Gastrocnemius medialis (tissue), 4 donors: ENCODE data around the gene RPS6KL1. TPM values are rescaled to one million over a fixed set of nuclear protein-coding genes. Genes with fewer than 3 reads are reported as not detected.

Experiments used
- ATAC-seq, 2 donors: fragments of 150-250 bp; one replicate each; pipeline ENCODE4 v1.9.1; 2016
- DNase-seq, 2 donors: peaks; one replicate each; pipeline ENCODE4 v3.0.0-alpha.2; 2019
- H3K27ac ChIP-seq, 4 donors: fragments of 200-600 bp; sonication (generic); 1 replicate in 1 of 4; 2 replicates in 3 of 4; pipeline ENCODE4 v1.5.1; 2016 to 2018; ENCODE audit warnings: mild to moderate bottlenecking in 2 of 4, moderate library complexity in 1 of 4
- H3K27me3 ChIP-seq, 3 donors: fragments of 200-600 bp; sonication (generic) in 2 of 3; 1 replicate in 1 of 3; 2 replicates in 2 of 3; pipeline versions ENCODE4 v1.5.1 to v1.6.0; 2016 to 2019; ENCODE audit warnings: mild to moderate bottlenecking in 1 of 3, moderate library complexity in 1 of 3
- H3K36me3 ChIP-seq, 2 donors: fragments of 200-600 bp; sonication (generic) in 1 of 2; one replicate each; pipeline ENCODE4 v1.5.1; 2017 to 2018
- H3K4me1 ChIP-seq, 2 donors: fragments of 200-600 bp; sonication (generic) in 1 of 2; one replicate each; pipeline ENCODE4 v1.5.1; 2016 to 2017; ENCODE audit warnings: mild to moderate bottlenecking in 2 of 2
- H3K4me3 ChIP-seq, 4 donors: fragments of 200-600 bp; sonication (generic) in 3 of 4; 1 replicate in 1 of 4; 2 replicates in 3 of 4; pipeline ENCODE4 v1.5.1; 2016 to 2019; ENCODE audit warnings: mild to moderate bottlenecking in 2 of 4
- H3K9me3 ChIP-seq, 3 donors: fragments of 200-600 bp; sonication (generic) in 2 of 3; 1 replicate in 1 of 3; 2 replicates in 2 of 3; pipeline ENCODE4 v1.5.1; 2016 to 2019
- POLR2A ChIP-seq, 2 donors: fragments of 450-650 bp; IDR thresholded peaks; one replicate each; pipeline ENCODE4 v1.6.1; 2017; ENCODE audit warnings: antibody characterized with exemption in 2 of 2, mild to moderate bottlenecking in 2 of 2, moderate library complexity in 2 of 2
- in situ Hi-C, 4 donors: fragments of 200-750 bp; cut with MboI; loops; one replicate each; pipeline versions ENCODE4 v1.15.0 to v1.8.0; 2017; ENCODE audit warnings: low sequenced_read_pairs in 4 of 4
- intact Hi-C: fragments of 100-400 bp; cut with DNase I; formaldehyde crosslinking; loops from one replicate; pipeline ENCODE4 v1.15.1; 2023; ENCODE audit warnings: low total_unique reads
- total RNA-seq, 4 donors: library from RNA; depleted of rRNA; stranded (reverse); fragments of >200 nt; gene quantifications; one replicate each; pipeline versions ENCODE4 v1.1.0 to v1.2.3, GENCODE V29; 2016
- TF ChIP-seq, protein P1 (sequence below), 5 experiments: fragments of 450-650 bp in 3 of 5; fragments of 200-600 bp in 2 of 5; sonication (generic) in 2 of 5; IDR thresholded peaks in 4 of 5; conservative IDR thresholded peaks in 1 of 5; 1 replicate in 4 of 5; 2 replicates in 1 of 5; pipeline ENCODE4 v1.5.1; 2016 to 2019; ENCODE audit warnings: antibody characterized with exemption in 5 of 5, mild to moderate bottlenecking in 3 of 5, moderate library complexity in 3 of 5

Gene RPS6KL1
- total RNA-seq, 4 donors from 2014 or later: 11.7 to 34.4 (median 18.7) TPM

DNA sequence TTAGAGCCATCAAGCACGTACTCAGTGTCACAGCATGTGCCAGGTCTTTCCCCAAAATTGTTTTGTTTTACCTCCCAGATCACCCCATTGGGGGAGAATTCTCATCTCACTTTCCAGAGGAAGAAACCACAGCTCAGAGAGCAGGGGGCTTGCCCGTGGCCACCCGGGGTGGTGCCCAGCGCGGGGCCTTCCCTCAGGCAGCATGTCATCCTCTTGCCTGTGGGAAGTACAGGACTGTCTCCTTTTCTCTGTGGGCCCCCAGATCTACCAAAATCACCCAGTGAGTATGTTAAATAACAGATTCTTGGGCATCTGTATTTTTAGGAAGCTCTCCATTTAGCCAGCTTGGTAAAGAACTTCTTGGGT lies 5.9 kb downstream of the RPS6KL1 start:
- no peak for TF ChIP-seq POLR2A (IDR thresholded peaks at IDR 0.05)
- TF ChIP-seq, protein P1, sequence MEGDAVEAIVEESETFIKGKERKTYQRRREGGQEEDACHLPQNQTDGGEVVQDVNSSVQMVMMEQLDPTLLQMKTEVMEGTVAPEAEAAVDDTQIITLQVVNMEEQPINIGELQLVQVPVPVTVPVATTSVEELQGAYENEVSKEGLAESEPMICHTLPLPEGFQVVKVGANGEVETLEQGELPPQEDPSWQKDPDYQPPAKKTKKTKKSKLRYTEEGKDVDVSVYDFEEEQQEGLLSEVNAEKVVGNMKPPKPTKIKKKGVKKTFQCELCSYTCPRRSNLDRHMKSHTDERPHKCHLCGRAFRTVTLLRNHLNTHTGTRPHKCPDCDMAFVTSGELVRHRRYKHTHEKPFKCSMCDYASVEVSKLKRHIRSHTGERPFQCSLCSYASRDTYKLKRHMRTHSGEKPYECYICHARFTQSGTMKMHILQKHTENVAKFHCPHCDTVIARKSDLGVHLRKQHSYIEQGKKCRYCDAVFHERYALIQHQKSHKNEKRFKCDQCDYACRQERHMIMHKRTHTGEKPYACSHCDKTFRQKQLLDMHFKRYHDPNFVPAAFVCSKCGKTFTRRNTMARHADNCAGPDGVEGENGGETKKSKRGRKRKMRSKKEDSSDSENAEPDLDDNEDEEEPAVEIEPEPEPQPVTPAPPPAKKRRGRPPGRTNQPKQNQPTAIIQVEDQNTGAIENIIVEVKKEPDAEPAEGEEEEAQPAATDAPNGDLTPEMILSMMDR (IDR thresholded peaks at IDR 0.05 in 4 of 5, conservative IDR thresholded peaks at IDR 0.05 in 1 of 5): no peak
- Histone ChIP-seq H3K36me3 (no peaks in the 10 kb centered on the region), H3K27ac (peak overlapping the region; percentile 78 to 94 (median 83)), H3K4me1 (peaks cover 46 to 49% of the 10 kb centered on the region in 2 donors), H3K27me3 (no peaks in the 10 kb centered on the region), H3K9me3 (no peaks in the 10 kb centered on the region), H3K4me3 (no peak overlapping the region)
- ATAC-seq (peak; percentile 5 to 14), DNase-seq (no peak)
- in situ Hi-C loops: loop anchor here in 2 of 4 donors (10.0 kb wide), 1 partner anchor 168 kb away; no protein-coding TSS in a partner anchor
- intact Hi-C loops: loop anchor here (2.0 kb wide), 1 partner anchor 18 kb away; no protein-coding TSS in a partner anchor

DNA sequence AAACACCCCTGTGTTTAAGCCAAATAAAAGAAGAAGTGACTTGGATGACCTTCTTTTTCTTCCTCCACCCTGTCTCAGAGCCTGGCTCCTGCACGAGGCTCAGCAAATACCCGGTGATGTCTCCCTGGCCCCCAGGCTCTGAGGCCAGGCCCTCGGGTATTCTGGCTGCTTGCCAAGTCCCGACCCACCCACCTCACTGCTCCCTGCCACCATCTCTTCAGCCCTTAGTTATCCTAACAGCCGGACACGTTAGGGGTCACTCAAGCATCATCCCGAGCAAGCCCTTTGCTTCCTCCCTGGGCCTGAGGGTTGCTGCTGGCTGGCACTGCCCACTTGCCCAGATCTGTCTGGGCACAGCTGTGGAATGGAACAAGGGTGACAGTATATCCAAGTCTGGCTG lies 7.2 kb downstream of the RPS6KL1 start:
- Histone ChIP-seq H3K4me3 (no peak overlapping the region), H3K27me3 (no peaks in the 10 kb centered on the region), H3K4me1 (peaks cover 43 to 45% of the 10 kb centered on the region in 2 donors), H3K27ac (peak overlapping the region in 3 of 4 donors; percentile 78 to 94 (median 85)), H3K9me3 (no peaks in the 10 kb centered on the region), H3K36me3 (no peaks in the 10 kb centered on the region)
- intact Hi-C loops (loop anchor here (2.0 kb wide), 2 partner anchors 19 to 173 kb away; no protein-coding TSS in a partner anchor), in situ Hi-C loops (loop anchor here in 2 of 4 donors (10.0 kb wide), 1 partner anchor 169 kb away; no protein-coding TSS in a partner anchor)
- DNase-seq: no peak
- TF ChIP-seq POLR2A (IDR thresholded peaks at IDR 0.05): no peak
- TF ChIP-seq, protein P1 (IDR thresholded peaks at IDR 0.05 in 4 of 5, conservative IDR thresholded peaks at IDR 0.05 in 1 of 5): no peak
- no peak for ATAC-seq

GRCh38 chr14:74915426-74915825 lies 7.6 kb downstream of the RPS6KL1 start:
- Histone ChIP-seq H3K27me3 (no peaks in the 10 kb centered on the region), H3K27ac (peak overlapping the region in 3 of 4 donors; percentile 78 to 94 (median 85)), H3K36me3 (no peaks in the 10 kb centered on the region), H3K4me3 (no peak overlapping the region), H3K4me1 (peaks cover 43 to 45% of the 10 kb centered on the region in 2 donors), H3K9me3 (no peaks in the 10 kb centered on the region)
- DNase-seq: no peak
- TF ChIP-seq POLR2A (IDR thresholded peaks at IDR 0.05): no peak
- TF ChIP-seq, protein P1 (IDR thresholded peaks at IDR 0.05 in 4 of 5, conservative IDR thresholded peaks at IDR 0.05 in 1 of 5): no peak
- in situ Hi-C loops (loop anchor here in 2 of 4 donors (10.0 kb wide), 1 partner anchor 169 kb away; no protein-coding TSS in a partner anchor), intact Hi-C loops (loop anchor here (2.0 kb wide), 1 partner anchor 173 kb away; no protein-coding TSS in a partner anchor)
- no peak for ATAC-seq

- DNase-seq (peak; percentile 69 to 77), ATAC-seq (peak; percentile 67 to 70)
- intact Hi-C loops (loop anchor here (2.0 to 5.0 kb wide), 3 partner anchors 33 to 175 kb away; no protein-coding TSS in a partner anchor), in situ Hi-C loops (loop anchor here in 2 of 4 donors (10.0 kb wide), 1 partner anchor 171 kb away; no protein-coding TSS in a partner anchor)
- TF ChIP-seq, protein P1 (IDR thresholded peaks at IDR 0.05 in 4 of 5, conservative IDR thresholded peaks at IDR 0.05 in 1 of 5): peak; percentile 70 to 86 (median 82)
- no peak for TF ChIP-seq POLR2A (IDR thresholded peaks at IDR 0.05)
- Histone ChIP-seq H3K9me3 (no peaks in the 10 kb centered on the region), H3K27me3 (no peaks in the 10 kb centered on the region), H3K4me1 (peaks cover 43 to 45% of the 10 kb centered on the region in 2 donors), H3K36me3 (no peaks in the 10 kb centered on the region), H3K27ac (peak overlapping the region; percentile 29 to 64 (median 52)), H3K4me3 (no peak overlapping the region)
Measured at GRCh38 chr14:74913986-74914573, 9.0 kb downstream of the RPS6KL1 start.
